ENCODE data around the gene MCRIP2. TPM values are rescaled to one million over a fixed set of nuclear protein-coding genes. Genes with fewer than 3 reads are reported as not detected.

MCRIP2 gene
- total RNA-seq, 4 donors from 2014 or later = 20.8 to 37.7 (median 32.4) TPM

DNA sequence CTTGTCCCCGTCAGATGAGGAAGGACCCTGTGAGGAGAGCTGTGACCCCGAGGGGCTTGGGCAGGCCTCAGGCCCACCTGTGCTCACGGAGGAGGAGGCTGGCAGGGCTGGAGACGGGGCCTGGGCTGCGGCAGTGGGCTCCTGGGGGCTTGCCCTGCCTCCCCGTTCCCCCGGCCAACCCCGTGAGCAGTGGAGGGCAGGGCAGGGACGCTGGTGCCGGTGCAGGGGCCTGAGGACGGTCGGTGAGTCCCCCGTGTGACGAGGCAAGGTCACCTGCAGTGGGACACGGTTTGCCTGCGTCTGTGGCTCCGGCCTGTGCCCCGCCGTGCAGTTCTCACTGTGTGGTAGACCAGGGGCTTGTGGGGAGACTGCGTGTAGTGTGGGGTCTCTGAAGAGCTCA is 18.0 kb downstream of the MCRIP2 start:
- DNase-seq (ENCODE audit: low spot score in 2 of 2) = no peak

DNA sequence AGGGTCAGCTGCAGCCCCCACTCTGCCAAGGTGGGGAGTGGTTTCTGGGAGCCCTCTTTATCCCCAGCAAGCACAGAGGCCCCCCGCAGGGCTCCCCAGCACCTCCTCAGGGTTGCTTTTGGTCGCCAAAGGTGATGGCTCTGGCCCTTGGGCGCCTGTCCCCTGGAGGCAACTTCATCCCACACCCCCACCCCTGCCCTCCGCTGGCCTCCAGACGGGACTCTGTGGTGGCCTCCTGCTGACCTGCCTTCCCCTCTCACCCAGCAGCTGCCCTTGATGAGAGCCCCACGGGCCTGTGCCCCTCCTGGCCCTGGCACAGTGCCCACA is 18.5 kb downstream of the MCRIP2 start:
- 58 to 60% methylated on average over 6 of the region's 6 CpGs for WGBS, 2 donors
- Histone ChIP-seq H3K27ac (peak overlapping the region in 3 of 4 donors; percentile 53 to 90 (median 86)), H3K4me3 (peak overlapping the region in 1 of 4 donors; percentile 48), H3K36me3 (peaks cover 0 to 46% (median 0%) of the 10 kb centered on the region in 3 donors), H3K9me3 (no peaks in the 10 kb centered on the region), H3K4me1 (peaks cover 0 to 16% (median 14%) of the 10 kb centered on the region in 4 donors), H3K27me3 (no peaks in the 10 kb centered on the region)
- TF ChIP-seq, protein P1, sequence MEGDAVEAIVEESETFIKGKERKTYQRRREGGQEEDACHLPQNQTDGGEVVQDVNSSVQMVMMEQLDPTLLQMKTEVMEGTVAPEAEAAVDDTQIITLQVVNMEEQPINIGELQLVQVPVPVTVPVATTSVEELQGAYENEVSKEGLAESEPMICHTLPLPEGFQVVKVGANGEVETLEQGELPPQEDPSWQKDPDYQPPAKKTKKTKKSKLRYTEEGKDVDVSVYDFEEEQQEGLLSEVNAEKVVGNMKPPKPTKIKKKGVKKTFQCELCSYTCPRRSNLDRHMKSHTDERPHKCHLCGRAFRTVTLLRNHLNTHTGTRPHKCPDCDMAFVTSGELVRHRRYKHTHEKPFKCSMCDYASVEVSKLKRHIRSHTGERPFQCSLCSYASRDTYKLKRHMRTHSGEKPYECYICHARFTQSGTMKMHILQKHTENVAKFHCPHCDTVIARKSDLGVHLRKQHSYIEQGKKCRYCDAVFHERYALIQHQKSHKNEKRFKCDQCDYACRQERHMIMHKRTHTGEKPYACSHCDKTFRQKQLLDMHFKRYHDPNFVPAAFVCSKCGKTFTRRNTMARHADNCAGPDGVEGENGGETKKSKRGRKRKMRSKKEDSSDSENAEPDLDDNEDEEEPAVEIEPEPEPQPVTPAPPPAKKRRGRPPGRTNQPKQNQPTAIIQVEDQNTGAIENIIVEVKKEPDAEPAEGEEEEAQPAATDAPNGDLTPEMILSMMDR (IDR thresholded peaks at IDR 0.05) = no peak
- TF ChIP-seq EP300 (IDR thresholded peaks at IDR 0.05) = no peak
- no peak for TF ChIP-seq POLR2A (IDR thresholded peaks at IDR 0.05)
- no peak for DNase-seq (ENCODE audit: low spot score in 2 of 2)

More for the DNA sequence above, 18.0 kb downstream of the MCRIP2 start:
- Histone ChIP-seq H3K4me1 (peaks cover 0 to 16% (median 14%) of the 10 kb centered on the region in 4 donors), H3K36me3 (peaks cover 0 to 51% (median 0%) of the 10 kb centered on the region in 3 donors), H3K9me3 (no peaks in the 10 kb centered on the region), H3K4me3 (no peak overlapping the region), H3K27ac (peak overlapping the region in 2 of 4 donors; percentile 86 to 90), H3K27me3 (no peaks in the 10 kb centered on the region)
- TF ChIP-seq POLR2A (IDR thresholded peaks at IDR 0.05) (no peak), EP300 (IDR thresholded peaks at IDR 0.05) (no peak)
- TF ChIP-seq, protein P1 (IDR thresholded peaks at IDR 0.05) = no peak
- WGBS, 2 donors = 69 to 86% methylated on average over 16 of the region's 20 CpGs

DNA sequence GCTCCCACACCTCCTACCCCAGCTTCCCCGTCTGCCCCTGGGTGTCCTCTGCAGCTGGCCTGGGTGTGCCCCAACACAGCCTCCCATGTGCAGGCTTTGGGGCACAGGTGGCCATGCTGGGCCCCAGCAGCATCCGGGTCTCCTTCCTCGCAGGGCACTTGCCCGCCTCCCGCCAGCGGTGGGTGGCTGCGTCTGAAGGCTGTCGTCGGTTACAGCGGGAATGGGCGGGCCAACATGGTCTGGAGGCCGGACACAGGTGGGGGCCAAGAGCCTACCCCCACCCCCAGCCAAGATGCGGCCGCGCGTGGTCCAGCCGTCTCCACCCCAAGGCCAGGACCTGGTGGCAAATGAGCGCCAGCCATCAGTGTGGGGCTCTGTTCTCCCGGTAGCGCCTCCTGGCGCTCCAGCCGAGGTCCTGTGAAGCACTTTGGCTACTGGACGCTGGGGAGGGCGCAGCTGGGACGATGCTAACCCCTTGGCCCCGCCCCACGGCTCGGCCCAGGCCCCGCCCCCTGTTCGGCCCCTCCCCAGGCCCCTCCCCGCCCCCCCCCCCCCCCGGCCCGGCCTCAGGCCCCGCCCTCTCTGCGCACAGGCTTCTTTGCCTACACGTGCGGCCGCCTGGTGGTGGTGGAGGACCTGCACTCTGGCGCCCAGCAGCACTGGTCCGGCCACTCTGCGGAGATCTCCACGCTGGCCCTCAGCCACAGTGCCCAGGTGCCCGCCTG is 19.0 kb downstream of the MCRIP2 start:
- Histone ChIP-seq H3K27me3 (no peaks in the 10 kb centered on the region), H3K4me1 (peaks cover 0 to 16% (median 14%) of the 10 kb centered on the region in 4 donors), H3K9me3 (no peaks in the 10 kb centered on the region), H3K4me3 (peak overlapping the region in 1 of 4 donors; percentile 48), H3K36me3 (peaks cover 0 to 41% (median 0%) of the 10 kb centered on the region in 3 donors), H3K27ac (peak overlapping the region in 3 of 4 donors; percentile 60 to 90 (median 86))
- peak in 1 of 2 donors; percentile 52 for TF ChIP-seq POLR2A (IDR thresholded peaks at IDR 0.05)
- peak in 1 of 2 donors; percentile 63 for TF ChIP-seq EP300 (IDR thresholded peaks at IDR 0.05)
- TF ChIP-seq, protein P1 (IDR thresholded peaks at IDR 0.05) = peak; percentile 54 to 87 (median 77)
- DNase-seq (ENCODE audit: low spot score in 2 of 2) = peak; percentile 84 to 87
- 12 to 33% methylated on average over 5 to 16 of the region's 43 CpGs for WGBS, 2 donors

DNA sequence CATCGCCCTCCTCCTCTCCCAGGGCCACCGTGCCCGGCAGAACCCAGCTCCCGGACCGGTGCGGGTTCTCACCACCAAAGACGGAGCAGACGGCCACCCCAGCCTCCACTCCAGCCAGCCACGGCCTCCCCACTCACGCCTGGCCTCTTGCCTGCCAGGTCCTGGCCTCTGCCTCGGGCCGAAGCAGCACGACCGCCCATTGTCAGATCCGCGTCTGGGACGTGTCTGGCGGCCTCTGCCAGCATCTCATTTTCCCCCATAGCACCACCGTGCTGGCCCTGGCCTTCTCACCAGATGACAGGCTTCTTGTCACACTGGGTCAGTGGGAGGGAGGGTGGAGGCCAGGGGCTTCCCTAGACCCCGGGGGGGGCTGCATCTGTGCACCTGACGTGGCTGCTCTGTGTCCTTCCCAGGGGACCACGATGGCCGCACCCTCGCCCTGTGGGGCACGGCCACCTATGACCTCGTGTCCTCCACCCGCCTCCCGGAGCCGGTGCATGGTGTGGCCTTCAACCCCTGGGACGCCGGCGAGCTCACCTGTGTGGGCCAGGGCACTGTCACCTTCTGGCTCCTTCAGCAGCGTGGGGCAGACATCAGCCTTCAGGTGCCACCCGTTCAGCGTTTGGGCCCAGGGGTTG is 19.7 kb downstream of the MCRIP2 start:
- DNase-seq (ENCODE audit: low spot score in 2 of 2) = no peak
- Histone ChIP-seq H3K36me3 (peaks cover 0 to 34% (median 0%) of the 10 kb centered on the region in 3 donors), H3K4me1 (peaks cover 0 to 16% (median 14%) of the 10 kb centered on the region in 4 donors), H3K4me3 (peak overlapping the region in 1 of 4 donors; percentile 48), H3K27ac (peak overlapping the region in 3 of 4 donors; percentile 60 to 87 (median 86)), H3K27me3 (no peaks in the 10 kb centered on the region), H3K9me3 (no peaks in the 10 kb centered on the region)
- TF ChIP-seq, protein P1 (IDR thresholded peaks at IDR 0.05) = peak in 1 of 5 experiments; percentile 17
- no peak for TF ChIP-seq POLR2A (IDR thresholded peaks at IDR 0.05)
- WGBS, 2 donors = 41 to 45% methylated on average over 32 to 33 of the region's 35 CpGs

DNA sequence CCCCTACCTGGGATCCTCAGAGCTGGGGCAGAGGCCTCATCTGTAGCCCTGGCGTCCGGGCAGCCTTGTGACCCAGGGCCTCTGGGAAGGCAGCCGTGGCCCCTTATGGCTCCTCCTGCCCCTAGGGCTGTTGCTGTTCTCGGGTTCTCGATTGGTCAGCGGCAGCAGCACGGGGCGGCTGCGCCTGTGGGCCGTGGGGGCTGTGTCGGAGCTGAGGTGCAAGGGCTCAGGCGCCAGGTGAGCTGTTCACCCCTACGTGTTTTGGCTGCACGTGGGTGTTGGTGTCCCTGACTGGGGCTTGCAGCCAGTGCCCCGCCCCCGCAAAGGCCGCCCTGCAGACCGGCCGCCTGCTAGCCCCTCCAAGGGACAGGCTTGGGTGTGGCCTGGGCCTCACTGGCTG is 20.5 kb downstream of the MCRIP2 start:
- H3K4me1 ChIP-seq = peaks cover 0 to 18% (median 14%) of the 10 kb centered on the region in 4 donors
- 91% methylated on average over 17 of the region's 19 CpGs; no CpG with 5 or more reads in 1 of the 2 donors for WGBS, 2 donors
- H3K27me3 ChIP-seq = no peaks in the 10 kb centered on the region
- H3K27ac ChIP-seq = no peak overlapping the region
- no peaks in the 10 kb centered on the region for H3K9me3 ChIP-seq
- H3K36me3 ChIP-seq = peaks cover 0 to 26% (median 0%) of the 10 kb centered on the region in 3 donors
- no peak for DNase-seq (ENCODE audit: low spot score in 2 of 2)
- TF ChIP-seq EP300 (IDR thresholded peaks at IDR 0.05) = no peak
- TF ChIP-seq POLR2A (IDR thresholded peaks at IDR 0.05) = no peak
- TF ChIP-seq, protein P1 (IDR thresholded peaks at IDR 0.05) = no peak
- H3K4me3 ChIP-seq = no peak overlapping the region

All from tibial nerve (tissue), 4 donors.